ENCODE measurements around the gene PYM1.
A peak's percentile ranks its signal among the peaks of the same experiment; 100 is the strongest.
"Not testable (repeated sequence)": the region's sequence is repeated elsewhere in the genome, so short reads cannot be mapped to it uniquely, and the experiment has no call there.

PYM1 gene

DNA sequence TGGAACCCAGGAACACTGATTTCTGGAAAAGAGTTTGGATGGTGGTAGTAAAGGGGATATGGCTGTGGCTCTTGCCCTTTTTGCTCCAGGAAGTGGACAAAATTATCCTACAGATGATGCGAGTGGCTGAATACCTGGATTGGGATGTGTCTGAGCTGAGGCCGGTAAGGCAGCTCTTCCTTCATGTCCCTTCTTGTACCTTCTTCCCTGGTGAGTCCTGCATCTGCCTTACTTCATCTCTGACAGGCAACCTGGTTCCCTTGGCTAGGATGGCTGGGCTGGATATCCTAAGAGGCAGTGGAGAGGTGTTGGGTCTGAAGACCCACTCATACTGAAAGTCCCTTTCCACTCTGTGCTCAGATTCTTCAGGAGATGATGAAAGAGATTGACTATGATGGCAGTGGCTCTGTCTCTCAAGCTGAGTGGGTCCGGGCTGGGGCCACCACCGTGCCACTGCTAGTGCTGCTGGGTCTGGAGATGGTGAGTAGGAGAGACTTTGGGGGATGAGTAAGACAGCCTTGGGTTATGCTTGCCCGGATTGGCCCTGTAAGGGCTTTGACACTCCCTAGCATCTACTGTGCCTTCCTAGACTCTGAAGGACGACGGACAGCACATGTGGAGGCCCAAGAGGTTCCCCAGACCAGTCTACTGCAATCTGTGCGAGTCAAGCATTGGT is 11.3 kb upstream of the PYM1 start:
- no peak for DNase-seq (ENCODE audit: low spot score)

DNA sequence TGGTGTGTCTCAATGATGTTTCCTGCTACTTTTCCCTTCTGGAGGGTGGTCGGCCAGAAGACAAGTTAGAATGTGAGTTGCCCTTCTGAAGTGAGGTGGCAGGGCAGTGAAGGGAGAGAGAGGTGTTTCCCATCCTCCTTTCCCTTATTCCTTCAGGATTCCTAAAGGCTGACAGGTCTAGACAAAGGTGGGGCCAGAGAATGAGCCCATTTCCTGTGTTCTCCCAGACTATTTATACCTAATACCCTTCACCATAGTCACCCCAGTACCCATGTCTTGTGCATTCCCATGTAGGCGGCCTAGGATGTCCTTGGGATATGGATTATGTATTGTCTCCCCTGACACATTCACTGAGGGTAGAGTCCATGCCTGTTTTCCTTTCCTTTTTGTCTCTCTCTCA is 10.3 kb upstream of the PYM1 start:
- DNase-seq (ENCODE audit: low spot score) = no peak

DNA sequence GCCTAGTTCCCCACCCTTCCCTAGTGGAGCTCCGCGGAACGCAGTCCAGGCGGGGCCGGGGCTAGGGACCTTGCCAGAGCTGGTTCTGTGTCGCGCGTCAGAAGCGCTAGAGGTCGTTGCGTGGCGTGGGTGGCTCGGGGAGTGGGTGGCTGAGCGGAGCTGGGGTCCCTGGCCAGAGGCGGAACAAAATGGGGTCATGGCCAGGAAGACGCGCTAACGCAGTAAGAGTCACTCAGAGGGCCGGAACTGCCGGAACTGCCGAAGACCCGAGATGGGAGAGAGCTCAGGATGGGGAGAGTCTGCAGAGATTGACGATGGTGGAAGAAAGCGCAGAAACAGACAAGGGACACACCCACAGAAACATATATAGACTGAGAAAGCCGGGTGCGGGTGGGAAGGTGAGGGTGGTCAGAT is 8.1 kb upstream of the PYM1 start:
- no peak for DNase-seq (ENCODE audit: low spot score)

DNA sequence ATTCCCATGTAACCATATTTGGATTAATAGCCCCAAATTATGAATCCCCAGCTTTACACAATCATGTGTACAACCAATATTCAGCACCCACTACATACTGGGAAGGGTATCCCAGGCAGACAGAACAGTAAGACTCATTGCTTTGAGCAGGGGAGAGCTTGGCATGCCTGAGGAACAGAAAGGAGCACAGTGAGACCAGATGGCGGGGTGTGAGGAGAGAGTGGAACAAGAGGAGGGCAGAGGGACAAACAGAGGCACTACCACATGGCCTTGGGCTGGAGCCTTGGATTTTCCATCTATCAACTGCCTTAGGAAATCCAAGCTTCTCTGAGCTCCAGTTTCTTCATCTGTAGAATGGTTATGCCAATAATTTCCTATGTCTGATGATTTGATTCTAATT is 7.1 kb upstream of the PYM1 start:
- DNase-seq (ENCODE audit: low spot score) = no peak

DNA sequence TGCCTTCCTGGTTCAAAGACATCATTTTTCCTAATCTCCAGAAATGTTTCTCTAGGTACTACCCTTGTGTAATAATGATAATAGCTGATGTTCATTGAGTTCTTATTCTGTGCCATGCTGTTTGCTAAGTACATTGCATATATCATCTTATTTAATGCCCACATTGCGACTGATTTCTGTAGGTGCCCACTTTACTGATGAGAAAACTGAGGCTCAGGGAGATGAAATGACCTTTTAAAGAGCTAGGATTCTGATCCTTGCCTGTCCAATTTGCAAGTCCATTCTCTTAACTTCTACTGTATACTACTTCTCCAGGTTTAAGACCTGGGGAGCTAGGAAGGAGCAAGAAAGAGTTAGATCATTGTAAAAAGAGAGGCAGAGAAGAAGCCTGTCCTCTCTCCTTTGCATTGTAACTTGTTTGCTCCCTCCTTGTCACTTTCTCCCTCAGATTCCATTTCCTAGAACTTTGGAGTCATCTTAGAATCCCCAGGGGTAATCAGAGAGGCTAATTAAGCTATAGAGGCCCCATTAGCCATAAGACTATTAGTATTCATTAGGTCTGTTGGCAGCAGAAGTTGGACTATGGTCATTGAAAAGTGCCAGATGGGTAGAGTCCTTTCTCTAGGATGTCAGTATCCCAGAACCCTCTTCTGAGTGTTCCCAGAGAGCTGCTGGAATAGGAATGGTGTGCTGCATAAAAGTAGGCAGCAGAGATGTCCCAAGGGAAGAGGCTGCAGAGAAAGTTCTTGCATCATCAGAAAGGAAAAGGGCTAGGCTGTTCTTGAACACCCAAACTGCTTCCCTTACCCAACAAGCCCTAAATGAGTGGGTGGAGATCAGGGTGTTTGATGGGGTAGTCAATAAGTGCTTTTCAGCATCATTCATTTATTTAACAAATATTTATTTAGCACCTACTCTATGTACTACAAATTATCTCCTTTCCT is 6.4 kb upstream of the PYM1 start:
- no peak for DNase-seq (ENCODE audit: low spot score)

DNA sequence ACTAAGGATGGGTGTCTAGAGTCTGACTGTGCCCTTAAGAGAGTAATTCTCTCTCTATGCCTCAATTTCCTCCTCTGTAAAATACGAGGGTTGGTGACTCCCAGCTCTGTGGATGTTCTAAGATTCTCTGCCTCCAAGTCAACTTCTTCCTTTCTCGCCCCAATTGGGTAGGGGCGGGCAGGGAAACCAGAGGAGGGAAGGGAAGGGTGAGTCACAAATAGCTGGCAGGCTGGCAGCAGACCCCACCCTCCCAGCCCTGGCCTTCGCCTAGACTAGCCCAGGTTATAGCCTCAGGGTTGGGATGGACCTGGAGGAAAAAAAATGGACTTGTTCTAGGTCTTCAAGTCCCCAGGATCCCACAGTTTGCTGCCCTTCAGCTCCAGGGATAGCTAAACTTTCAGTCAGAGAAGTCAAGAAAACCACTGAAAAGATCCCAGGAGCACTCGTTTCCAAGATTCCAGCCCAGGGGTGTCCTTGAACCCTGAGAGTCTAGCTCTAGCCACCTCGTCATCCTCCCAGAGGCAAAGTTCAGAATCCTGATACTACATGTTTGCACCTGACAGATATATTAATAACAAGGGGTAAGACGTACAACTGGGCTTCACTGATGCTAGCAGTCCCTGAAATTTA is 5.6 kb upstream of the PYM1 start:
- DNase-seq (ENCODE audit: low spot score) = no peak

DNA sequence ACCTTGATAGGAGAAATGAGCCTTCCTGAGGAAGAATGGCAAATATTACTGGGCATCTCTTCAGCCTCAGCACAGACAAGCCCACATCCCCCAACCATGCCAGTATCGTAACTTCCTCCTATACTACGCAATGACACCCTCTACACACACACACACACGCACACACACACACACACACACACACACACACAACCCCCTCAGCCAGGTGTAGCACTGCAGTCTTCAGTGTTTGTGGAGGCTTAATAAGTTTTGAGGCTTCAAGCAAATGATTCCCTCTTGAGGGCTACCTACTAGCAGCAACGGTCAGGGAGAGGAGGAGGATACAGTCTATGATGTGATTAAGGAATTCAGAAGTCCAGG is 4.8 kb upstream of the PYM1 start:
- DNase-seq (ENCODE audit: low spot score) = peak; percentile 67

- peak; percentile 36 for DNase-seq (ENCODE audit: low spot score)
Observed at GRCh38 chr12:55931780-55932550, 4.3 kb upstream of the PYM1 start.

DNA sequence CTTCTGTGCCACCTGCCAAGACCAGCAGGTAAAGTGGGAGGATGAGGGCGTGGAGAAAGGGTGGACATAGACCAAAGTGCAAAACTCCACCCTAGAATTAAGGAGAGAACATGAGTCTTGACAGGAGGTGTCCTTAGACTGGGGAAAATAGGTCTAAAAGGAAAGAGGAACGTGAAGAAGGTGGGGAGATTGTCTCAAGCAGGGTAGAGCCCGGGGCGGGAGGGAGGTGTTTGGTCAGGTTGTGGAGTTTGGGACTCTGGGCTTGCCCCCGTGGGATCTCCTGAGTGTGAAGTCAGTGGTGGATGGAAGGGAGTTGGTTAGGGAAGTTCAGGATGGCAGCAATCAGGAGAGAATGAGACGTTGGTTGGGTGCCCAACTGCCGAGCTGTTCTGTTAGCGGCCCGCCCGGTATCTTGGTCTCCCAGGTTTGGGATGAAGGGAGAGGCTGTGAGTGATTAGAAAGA is 3.7 kb upstream of the PYM1 start:
- no peak for DNase-seq (ENCODE audit: low spot score)

DNA sequence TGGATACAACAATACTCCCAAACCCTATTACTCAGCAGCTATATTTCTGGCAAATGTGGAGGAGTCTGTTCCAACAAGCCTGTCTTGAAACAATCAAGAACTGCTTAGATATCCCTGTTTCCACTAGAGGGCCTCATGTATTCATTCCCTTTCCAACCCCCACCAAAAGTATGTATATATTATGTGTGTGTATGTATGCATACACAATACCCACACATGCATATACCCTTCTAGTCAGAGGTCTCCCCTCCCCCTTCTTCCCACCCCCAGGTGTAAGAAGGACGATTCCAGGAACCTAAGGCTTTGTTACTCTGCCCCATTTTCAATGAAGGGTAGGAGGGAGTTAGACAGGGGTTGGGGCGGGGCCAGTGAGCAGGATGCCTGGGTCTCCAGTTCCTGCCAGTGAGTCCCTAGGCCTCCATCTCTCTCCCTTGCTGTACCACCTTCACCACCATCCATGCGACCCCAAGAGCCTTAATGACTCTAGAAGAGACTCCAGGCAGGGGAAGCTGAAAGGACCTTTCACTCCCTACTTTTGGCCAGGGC is 3.1 kb upstream of the PYM1 start, which contains the start of gene DGKA:
Gene DGKA, plus strand, starts transcription at position 392 of the 546 bp plus-strand sequence. CDS start 5,342 bp downstream, outside the sequence.
- peak; percentile 88 for DNase-seq (ENCODE audit: low spot score)

GRCh38 chr12:55929306-55929791 is 1.7 kb upstream of the PYM1 start:
- peak; percentile 96 for DNase-seq (ENCODE audit: low spot score)

GRCh38 chr12:55926738-55927587 is 731 bp downstream of the PYM1 start:
- peak; percentile 93 for DNase-seq (ENCODE audit: low spot score)

DNA sequence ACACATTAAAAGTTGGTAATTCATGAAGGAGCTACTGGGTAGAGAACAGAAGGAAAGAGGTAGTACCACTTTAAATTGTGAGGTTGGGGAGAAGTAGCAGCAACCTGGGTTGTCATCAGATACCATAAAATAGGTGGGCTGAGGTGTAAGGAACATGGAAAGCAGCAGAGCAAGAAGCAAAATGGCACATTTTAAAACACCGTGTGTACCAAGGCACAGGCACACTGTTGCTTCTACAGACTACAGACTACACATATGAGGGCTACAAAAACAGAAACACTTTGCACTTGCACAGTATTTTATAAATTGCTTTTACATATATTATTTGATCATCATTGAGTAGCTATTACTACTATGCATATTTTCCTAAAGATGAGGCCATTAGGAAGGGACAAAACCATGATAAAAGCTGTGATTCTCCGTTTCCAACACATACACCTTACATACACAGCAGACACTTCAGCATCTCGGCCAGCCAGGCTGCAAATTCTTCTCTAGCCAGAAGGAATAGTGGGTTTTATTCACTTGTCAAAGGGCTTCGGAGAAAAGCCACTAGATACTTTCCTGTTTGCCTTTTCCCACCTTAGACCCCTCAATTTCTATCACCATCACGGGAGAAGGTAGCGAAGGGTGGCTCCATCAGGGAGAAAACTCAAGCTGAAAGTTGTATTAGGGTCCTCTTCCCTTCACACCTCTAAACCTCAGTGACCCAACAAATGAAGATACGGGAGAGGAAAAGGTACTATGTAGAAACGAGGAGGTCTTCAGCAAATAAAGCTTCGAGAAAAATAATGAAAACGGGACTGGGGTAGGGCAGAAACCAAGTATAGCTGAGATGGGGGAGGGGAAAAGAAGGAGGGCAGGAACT is 1.6 kb downstream of the PYM1 start:
- no peak for DNase-seq (ENCODE audit: low spot score)

GRCh38 chr12:55925371-55925770 is 2.3 kb downstream of the PYM1 start:
- DNase-seq (ENCODE audit: low spot score) = no peak

DNA sequence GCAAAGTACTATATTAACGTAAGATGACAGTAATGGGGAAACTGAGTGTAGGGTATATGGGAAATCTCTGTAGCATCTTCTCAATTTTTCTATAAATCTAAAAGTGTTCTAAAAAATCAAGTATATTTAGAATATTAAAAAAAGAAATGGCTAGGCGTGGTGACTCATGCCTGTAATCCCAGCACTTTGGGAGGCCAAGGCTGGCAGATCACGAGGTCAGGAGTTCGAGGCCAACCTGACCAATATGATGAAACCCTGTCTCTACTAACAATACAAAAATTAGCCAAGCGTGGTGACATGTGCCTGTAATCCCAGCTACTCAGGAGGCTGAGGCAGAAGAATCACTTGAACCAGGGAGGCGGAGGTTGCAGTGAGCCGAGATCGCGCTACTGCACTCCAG is 4.0 kb downstream of the PYM1 start:
- not testable (repeated sequence) for DNase-seq (ENCODE audit: low spot score)

DNA sequence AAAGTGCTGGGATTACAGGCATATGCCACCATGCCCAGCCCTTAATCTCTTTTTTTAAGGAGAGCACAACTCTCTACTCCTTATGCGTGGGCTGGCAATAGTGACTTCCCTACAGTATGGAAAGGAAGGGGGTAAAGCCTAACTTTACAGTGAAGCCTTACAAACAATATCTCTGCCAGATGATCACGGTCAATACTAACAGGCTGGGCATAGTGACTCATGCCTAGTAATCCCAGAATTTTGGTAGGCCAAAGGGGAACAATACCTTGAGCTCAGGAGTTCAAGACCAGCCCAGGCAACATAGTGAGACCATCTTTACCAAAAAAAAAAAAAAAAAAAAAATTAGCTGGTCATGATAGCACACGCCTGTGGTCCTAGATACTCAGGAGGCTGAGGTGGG is 5.6 kb downstream of the PYM1 start:
- no peak for DNase-seq (ENCODE audit: low spot score)

- not testable (repeated sequence) for DNase-seq (ENCODE audit: low spot score)
Observed at GRCh38 chr12:55919032-55919431, 8.7 kb downstream of the PYM1 start.

GRCh38 chr12:55915482-55915859 is 12.2 kb downstream of the PYM1 start:
- DNase-seq (ENCODE audit: low spot score) = no peak

- no peak for DNase-seq (ENCODE audit: low spot score)
Observed at GRCh38 chr12:55912908-55913307, 14.8 kb downstream of the PYM1 start.

DNA sequence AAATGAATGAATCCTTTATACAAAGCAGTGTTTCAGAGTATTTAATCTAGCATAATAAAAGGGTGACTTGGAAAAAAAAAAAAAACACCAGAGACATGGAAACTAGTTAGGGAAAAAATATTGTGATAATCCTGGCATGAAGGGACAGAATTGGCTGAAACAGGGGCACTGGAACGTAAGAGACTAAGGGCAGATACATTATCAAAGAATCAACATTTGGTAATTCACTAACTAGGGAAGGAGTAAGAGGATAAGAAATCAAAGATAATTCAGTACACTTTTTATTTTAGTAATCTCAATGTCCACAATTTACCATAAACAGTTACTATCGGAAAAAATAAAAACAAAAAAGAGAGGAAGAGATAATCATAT is 18.2 kb downstream of the PYM1 start:
- no peak for DNase-seq (ENCODE audit: low spot score)
